HG03442 (cell line): ENCODE measurements around the gene PAK4.
"Not testable (repeated sequence)": the region's sequence is repeated elsewhere in the genome, so short reads cannot be mapped to it uniquely, and the experiment has no call there.

Experiments used
- ATAC-seq: cut with Tn5 transposase; IDR thresholded peaks from one replicate; pipeline ENCODE4 v1.9.1; 2021; ENCODE audit warnings: mild to moderate bottlenecking, moderate library complexity; ENCODE audit not compliant: unreplicated experiment

PAK4 gene

GRCh38 chr19:39125554-39126311 lies at the start of gene PAK4:
PAK4 (plus strand) TSS chr19:39125786; CDS start chr19:39169554, 43,768 bp downstream.
- ATAC-seq: peak; percentile 88

DNA sequence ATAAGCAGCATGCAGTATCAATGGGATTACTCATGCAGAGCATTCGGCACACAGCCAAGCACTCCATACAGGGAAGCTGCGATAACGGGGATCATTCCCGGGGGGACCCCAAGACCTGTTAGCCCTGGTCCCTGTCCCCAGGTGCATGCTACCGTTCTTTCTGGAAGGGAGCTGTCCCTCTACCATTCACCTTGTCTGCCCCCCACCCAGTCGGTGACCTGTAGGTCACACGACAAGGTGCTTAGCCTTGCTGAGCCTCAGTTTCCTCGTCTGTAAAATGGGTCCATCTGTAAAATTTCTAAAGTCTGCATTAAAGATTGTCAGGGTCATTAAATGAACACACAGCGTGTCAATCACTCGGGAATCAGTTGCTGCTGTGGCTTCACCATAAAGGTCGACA lies 48.3 kb upstream of the PAK4 start:
- no peak for ATAC-seq

- ATAC-seq: no peak
These were observed 47.0 kb upstream of the PAK4 start for GRCh38 chr19:39078436-39079200.

DNA sequence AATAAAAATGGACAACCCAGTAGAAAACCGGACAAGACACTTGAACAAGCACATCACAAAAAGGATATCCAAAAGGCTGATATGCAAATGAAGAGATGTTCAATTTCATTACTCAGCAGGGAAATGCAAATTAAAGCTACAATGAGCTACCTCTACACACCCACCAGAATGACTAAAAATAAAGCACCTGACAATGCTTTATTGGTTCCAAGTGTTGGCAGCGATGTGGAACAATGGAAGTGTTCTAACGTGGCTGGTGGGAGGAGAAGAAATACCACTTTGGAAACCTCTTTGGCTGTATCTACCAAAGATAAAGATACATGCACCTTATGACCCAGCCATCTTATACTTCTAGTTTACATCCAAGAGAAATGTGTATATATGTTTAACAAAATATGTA lies 45.2 kb upstream of the PAK4 start:
- no peak for ATAC-seq

- ATAC-seq: no peak
These were observed 43.4 kb upstream of the PAK4 start for GRCh38 chr19:39082167-39082566.

DNA sequence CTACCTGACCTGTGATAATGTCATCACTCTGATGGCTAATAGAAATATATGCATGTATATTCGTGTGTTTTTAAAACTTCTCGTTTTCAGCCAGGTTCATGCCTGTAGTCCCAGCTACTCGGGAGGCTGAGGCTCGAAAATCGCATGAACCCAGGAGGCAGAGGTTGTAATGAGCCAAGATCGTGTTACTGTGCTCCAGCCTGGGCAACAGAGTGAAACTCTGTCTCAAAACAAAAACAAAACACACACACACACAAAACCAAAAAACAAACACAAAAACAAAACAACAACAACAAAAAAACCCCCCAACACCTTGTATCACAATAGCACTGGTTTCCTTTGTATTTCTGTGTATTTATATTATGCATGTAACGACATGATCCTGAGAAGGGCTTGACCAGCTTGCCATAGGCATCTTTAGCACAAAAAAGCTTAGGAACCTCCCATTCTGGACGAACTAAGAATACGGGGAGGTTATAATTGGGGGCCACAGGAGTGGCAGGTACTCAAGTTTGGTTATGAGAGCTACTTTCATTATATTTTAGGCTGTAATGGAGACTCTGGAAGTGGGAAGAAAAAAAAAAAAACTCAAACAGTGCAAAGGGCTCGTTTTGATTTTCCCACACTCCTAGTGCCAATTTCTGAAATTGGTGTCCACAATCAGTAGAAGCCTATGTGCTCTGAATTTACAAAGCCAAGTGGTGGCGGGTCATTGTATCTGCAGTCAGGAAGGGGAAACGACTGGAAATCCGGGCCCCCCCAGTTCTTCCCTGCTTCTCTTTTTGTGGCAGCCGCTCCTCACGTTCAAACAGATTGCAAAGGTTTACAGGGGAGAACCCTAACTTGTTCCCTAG lies 42.6 kb upstream of the PAK4 start:
- ATAC-seq: no peak

GRCh38 chr19:39083599-39083982 lies 42.0 kb upstream of the PAK4 start:
- ATAC-seq: no peak

DNA sequence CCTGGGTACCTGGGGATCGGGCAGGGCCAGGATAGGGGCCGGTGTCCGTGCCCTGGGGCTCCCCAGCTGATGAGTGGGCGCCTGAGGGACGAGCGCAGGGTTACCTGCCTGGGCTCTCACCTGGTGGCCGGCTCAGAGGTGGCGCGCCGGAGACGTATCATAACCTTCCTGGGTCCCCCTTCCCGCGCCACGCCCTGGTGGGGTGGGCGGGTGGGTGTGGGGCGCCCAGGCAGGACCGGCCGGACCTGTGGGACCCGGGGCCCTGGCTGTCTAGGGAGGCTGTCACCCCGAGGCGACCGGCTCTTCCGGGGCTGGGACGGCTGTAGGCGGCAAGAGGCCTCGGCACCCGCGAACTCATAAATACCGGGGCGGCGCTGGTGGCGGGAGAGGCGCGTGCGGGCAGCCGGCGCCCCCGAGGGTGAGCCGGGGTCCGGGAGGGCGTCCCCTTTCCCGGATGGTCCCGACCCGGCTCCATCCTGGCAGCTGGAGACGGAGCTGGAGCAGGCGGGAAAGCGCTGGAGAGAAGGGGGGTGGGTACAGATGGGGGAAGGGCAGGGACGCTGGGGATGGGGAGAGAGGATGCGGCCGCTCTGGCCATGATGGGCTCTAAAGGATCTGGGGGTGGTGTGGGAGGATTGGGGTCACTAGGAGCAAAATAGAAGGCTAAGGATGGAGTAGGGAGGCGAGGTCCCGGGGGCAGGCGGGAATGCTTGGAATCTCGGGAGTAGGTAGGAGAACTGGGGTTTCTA lies 41.4 kb upstream of the PAK4 start, which contains the start of gene ACP7:
ACP7 (plus strand) TSS at position 386 of the 749 bp plus-strand sequence. CDS start 902 bp downstream, outside the sequence.
- ATAC-seq: no peak

GRCh38 chr19:39084732-39085080 lies 40.9 kb upstream of the PAK4 start:
- no peak for ATAC-seq

DNA sequence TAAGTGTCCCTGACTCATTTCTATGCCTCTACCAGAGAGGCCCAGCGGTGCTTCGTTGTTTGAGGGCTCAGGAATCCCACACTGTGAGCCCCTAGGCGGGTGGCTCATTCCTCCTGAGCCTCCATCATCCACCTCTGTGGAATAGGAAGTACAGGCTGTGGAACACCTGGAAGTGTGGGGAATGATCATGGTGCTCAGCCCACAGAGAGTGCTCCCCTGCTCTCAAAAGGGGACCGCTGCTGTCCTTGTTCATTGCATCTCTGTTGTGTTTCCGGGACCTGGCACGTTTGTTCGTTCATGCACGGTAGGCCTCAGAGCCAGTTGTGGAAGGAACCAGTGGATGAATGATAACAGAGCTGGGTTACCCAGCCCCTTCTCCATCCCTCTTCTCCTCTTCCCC lies 40.2 kb upstream of the PAK4 start:
- no peak for ATAC-seq

- no peak for ATAC-seq
These were observed 39.2 kb upstream of the PAK4 start for GRCh38 chr19:39086386-39086785.

GRCh38 chr19:39087907-39088686 lies 37.5 kb upstream of the PAK4 start:
- ATAC-seq: no peak

DNA sequence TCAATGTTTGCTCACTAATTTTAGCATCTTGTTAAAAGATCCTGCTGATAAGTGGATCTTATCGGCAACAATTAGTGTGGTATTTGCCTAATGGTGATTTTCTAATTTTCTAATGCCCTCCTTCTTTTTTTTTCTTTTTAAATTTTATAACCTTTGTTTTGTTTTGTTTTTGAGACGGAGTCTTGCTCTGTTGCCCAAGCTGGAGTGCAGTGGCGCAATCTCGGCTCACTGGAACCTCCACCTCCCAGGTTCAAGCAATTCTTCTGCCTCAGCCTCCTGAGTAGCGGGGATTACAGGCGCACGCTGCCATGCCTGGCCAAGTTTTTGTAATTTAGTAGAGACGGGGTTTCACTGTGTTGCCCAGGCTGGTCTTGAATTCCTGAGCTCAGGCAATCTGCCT lies 35.6 kb upstream of the PAK4 start:
- not testable (repeated sequence) for ATAC-seq

DNA sequence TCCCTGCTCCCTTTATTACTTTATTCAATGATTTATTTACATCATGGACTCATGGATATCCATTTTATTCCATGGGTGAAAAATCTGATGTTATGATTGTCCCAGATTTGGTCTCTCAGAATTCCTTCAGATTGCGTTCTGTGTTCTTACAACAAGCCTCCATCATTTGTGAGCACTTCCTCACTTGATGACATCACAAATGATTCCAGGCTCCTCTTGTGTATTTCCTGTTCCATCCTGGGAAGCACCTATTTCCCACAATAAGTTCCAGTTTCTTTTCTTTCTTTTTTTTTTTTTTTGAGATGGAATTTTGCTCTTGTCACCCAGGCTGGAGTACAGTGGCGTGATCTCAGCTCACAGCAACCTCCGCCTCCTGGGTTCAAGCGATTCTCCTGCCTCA lies 34.7 kb upstream of the PAK4 start:
- no peak for ATAC-seq

- not testable (repeated sequence) for ATAC-seq
These were observed 29.6 kb upstream of the PAK4 start for GRCh38 chr19:39095799-39096540.

DNA sequence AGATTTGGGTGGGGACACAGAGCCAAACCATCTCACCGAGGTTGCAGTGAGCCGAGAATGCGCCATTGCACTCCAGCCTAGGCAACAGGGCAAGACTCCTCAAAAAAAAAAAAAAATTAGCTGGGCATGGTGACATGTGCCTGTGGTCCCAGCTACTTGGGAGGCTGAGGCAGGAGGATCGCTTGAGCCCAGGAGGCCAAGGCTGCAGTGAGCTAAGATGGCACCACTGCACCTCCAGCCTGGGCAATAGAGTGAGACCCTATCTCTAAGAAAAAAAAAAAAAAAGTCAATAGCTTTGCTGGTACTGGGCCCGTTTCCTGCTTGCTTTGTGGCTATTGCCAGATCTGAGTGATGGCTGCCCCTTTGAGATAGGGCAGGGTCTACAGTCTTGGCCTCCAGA lies 28.3 kb upstream of the PAK4 start:
- no peak for ATAC-seq

DNA sequence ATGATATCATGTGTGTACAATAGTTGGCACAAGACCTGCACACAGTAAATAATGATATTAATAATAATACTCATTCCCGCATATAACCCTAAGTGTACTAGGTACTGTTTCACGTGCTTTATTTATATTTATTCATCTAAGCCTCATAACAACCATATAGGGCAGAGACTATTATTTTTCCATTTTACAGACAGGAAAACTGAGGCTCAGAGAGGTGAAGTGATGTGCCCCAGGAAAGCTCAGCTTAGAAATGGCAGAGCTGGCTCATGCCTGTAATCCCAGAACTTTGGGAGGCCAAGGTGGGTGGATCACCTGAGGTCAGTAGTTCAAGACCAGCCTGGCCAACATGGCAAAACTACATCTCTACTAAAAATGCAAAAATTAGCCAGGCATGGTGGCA lies 27.9 kb upstream of the PAK4 start:
- ATAC-seq: no peak

DNA sequence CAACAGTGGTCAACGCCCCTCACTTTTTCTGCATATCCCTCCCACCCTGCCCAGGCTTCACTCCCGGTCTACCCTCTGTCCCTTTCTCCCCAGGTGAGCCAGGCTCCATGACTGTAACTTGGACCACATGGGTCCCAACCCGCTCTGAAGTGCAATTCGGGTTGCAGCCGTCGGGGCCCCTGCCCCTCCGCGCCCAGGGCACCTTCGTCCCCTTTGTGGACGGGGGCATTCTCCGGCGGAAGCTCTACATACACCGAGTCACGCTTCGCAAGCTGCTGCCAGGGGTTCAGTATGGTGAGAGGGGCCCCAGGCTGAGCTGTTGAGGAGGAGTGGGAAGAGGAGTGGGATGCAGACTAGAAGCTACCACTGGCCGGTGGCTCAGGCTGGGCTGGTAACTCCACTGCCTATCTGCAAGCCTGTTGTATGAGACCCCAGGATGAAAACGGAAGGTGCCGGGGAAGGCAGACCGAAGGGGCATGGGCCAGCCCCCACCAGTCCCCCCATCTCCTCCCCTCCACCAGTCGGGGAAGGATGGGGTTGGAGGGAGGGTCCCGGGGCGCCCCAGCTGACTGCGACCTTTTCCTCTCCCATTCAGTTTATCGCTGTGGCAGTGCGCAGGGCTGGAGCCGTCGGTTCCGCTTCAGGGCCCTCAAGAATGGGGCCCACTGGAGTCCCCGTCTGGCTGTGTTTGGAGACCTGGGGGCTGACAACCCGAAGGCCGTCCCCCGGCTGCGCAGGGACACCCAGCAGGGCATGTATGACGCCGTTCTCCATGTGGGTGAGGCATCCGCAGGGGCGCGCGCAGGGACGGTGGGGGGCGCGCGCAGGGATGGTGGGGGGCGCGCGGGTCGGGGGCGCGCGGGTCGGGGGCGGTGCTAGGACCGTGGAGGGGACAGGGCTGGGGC lies 27.0 kb upstream of the PAK4 start:
- ATAC-seq: no peak
